Activated CD4-positive, alpha-beta T cell treated with anti-CD3 and anti-CD28 coated beads for 36 hours (primary cell): Measurements from ENCODE around the gene APOL4. TPM values are rescaled to one million over a fixed set of nuclear protein-coding genes. Genes with fewer than 3 reads are reported as not detected.
"Not testable (repeated sequence)": the region's sequence is repeated elsewhere in the genome, so short reads cannot be mapped to it uniquely, and the experiment has no call there.

ENCODE experiments used
- ATAC-seq: fragments of 200-7000 bp; cut with Tn5 transposase; one replicate; pipeline ENCODE4 v1.10.0; 2021; ENCODE audit warnings: mild to moderate bottlenecking, moderate library complexity
- CTCF ChIA-PET: fragments of 350-600 bp; sonication (Branson Sonifier 250); formaldehyde crosslinking; loops from one replicate; lab custom pipeline; 2021; ENCODE audit warnings: antibody characterized with exemption; lab: Charles Lee
- POLR2A ChIA-PET: fragments of 350-600 bp; sonication (Branson Sonifier 250); formaldehyde crosslinking; loops from one replicate; lab custom pipeline; 2021; ENCODE audit warnings: antibody characterized with exemption, inconsistent platforms; lab: Charles Lee
- DNase-seq: peaks from one replicate; pipeline ENCODE4 v3.0.0-alpha.2; 2020
- H3K27ac Mint-ChIP-seq: one replicate; pipeline ENCODE4 v1.8.0; 2021; ENCODE audit warnings: mixed read lengths
- H3K27me3 Mint-ChIP-seq: one replicate; pipeline ENCODE4 v1.8.0; 2021; ENCODE audit warnings: mixed read lengths
- H3K36me3 Mint-ChIP-seq: one replicate; pipeline ENCODE4 v1.8.0; 2021; ENCODE audit warnings: low read depth, mixed read lengths
- H3K4me1 Mint-ChIP-seq: one replicate; pipeline ENCODE4 v1.8.0; 2021; ENCODE audit warnings: mixed read lengths
- H3K4me3 Mint-ChIP-seq: one replicate; pipeline ENCODE4 v1.8.0; 2021; ENCODE audit warnings: mild to moderate bottlenecking, moderate library complexity, mixed read lengths
- H3K9me3 Mint-ChIP-seq: one replicate; pipeline ENCODE4 v1.8.0; 2021; ENCODE audit warnings: low read depth, mixed read lengths
- intact Hi-C, 2 experiments: fragments of 100-400 bp; cut with DNase I in 1 of 2; cut with micrococcal nuclease in 1 of 2; formaldehyde crosslinking; loops; one replicate each; pipeline versions ENCODE4 v1.14.2 to v1.15.1; 2022 to 2024; cut with DNase I, micrococcal nuclease
- total RNA-seq, 2 experiments: library from RNA; stranded (reverse); gene quantifications; one replicate each; pipeline ENCODE4 v1.2.3, GENCODE V29; 2021

Gene APOL4
- total RNA-seq, 2 experiments from 2014 or later, result 0.16 to 0.21 TPM

DNA sequence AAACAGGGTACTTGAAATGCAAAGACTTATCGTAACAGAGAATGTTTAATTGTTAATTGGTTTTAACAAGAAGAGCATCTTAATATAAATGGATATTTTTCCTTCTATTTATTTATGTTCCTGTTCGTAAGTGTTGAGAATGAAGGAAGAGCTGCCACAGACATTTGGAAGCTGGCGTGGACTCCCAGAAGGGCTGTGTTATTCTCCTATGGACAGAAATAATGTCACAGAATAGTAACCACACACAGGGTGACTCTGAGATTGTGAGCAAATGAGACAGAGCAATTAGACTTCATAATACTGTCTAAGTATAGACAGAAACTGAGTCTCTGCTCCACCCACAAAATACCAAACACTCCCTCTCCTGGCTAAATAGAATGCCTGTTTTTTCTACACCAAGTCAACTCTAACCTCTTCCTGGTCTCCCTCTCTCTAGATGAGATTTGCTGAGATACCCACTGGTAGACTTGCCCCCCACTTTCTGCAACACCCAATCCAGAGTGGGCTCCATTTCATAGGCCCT lies 47.1 kb downstream of the APOL4 start:
- intact Hi-C loops, result no loop called here
- Mint-ChIP-seq H3K27me3 (no peaks in the 10 kb centered on the region), H3K4me1 (peaks cover 90% of the 10 kb centered on the region), H3K27ac (peak overlapping the region; percentile 99), H3K4me3 (no peak overlapping the region), H3K36me3 (peaks cover 37% of the 10 kb centered on the region), H3K9me3 (no peaks in the 10 kb centered on the region)
- ATAC-seq (no peak), DNase-seq (no peak)
- POLR2A ChIA-PET, result no interaction called here
- CTCF ChIA-PET, result interaction anchor here (0.9 to 1.5 kb wide), 2 partner anchors 30 to 54 kb away, joined by 3 to 4 read pairs; no protein-coding TSS in a partner anchor

DNA sequence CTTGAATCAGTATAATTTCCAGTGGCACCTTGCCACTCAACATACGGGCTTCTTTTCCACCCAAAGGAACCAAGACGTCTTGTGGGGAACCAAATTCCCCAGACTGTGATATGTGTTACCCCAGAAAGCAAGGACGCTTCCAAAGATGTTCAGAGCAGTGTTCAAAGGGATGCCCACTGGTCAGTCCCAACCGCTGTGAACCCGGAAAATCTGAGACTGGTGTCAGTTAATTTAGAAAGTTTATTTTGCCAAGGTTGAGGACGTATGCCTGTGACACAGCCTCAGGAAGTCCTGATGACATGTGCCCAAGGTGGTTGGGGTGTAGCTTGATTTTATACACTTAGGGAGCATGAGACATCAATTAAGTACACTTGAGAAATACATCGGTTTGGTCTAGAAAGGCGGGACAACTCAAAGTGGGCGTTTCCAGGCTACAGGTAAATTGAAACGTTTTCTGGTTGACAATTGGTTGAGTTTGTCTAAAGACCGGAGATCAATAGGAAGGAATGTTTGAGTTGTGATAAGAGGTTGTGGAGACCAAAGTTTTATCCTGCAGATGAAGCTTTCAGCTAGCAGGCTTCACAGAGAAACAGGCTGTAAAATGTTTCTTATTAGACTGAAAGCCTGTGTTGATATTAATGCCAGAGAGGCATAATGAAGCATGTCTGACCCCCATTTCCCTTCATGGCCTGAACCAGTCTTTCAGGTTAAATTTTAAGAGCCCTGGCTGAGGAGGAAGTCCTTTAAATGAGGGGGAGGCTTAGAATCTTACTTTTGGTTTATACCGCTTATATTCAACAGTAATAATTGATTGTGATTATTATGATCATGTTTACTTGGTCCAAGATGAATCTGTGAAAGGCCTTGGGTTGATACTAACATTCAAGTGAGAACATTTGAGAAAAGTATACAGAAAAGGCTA lies 47.8 kb downstream of the APOL4 start:
- Mint-ChIP-seq H3K27ac (peak overlapping the region; percentile 45), H3K4me1 (peaks cover 83% of the 10 kb centered on the region), H3K4me3 (no peak overlapping the region), H3K9me3 (no peaks in the 10 kb centered on the region), H3K27me3 (no peaks in the 10 kb centered on the region), H3K36me3 (peaks cover 37% of the 10 kb centered on the region)
- no peak for DNase-seq
- intact Hi-C loops, result no loop called here
- POLR2A ChIA-PET, result no interaction called here
- no peak for ATAC-seq
- CTCF ChIA-PET, result interaction anchor here (0.6 to 2.1 kb wide), 8 partner anchors 8 to 803 kb away, joined by 3 to 6 read pairs (median 3); no protein-coding TSS in a partner anchor

GRCh38 chr22:36152821-36153220 lies 48.8 kb downstream of the APOL4 start:
- intact Hi-C loops, H3K27me3 Mint-ChIP-seq, DNase-seq, H3K27ac Mint-ChIP-seq, H3K4me3 Mint-ChIP-seq, H3K9me3 Mint-ChIP-seq, ATAC-seq: not testable (repeated sequence)
- ChIA-PET CTCF (interaction anchor here (0.6 to 2.1 kb wide), 8 partner anchors 9 to 100 kb away, joined by 3 to 6 read pairs (median 3); partner anchors contain the start of gene APOL1), POLR2A (interaction anchor here (0.7 kb wide), 1 partner anchor 280 kb away, joined by 5 read pairs; no protein-coding TSS in a partner anchor)
- H3K4me1 Mint-ChIP-seq, result peaks cover 75% of the 10 kb centered on the region
- peaks cover 42% of the 10 kb centered on the region for H3K36me3 Mint-ChIP-seq

DNA sequence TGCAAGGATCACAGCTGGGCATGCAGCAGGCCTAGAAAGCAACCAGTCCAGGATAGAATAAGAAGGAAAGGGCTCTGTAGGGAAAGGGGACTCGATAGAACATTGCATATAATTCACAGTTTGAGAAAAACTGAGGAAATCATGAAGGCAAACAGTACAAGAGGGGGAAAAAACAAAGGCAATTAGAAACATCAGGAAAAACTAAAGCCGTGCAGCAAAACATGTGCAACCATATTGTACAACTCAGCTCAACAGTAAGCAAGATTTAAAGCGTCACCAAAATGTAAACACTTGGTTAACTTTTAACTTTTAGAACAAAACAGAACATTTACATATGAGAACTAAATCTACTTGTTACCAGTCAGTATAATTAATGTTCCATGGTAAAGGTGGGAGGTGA lies 49.5 kb downstream of the APOL4 start:
- H3K9me3 Mint-ChIP-seq, result no peaks in the 10 kb centered on the region
- CTCF ChIA-PET, result interaction anchor here (0.5 to 2.1 kb wide), 6 partner anchors 11 to 709 kb away, joined by 3 to 6 read pairs (median 4); partner anchors contain the start of gene APOL1
- no peaks in the 10 kb centered on the region for H3K27me3 Mint-ChIP-seq
- DNase-seq (no peak), ATAC-seq (no peak)
- intact Hi-C loops, result no loop called here
- peaks cover 37% of the 10 kb centered on the region for H3K36me3 Mint-ChIP-seq
- H3K4me3 Mint-ChIP-seq, result no peak overlapping the region
- POLR2A ChIA-PET, result interaction anchor here (0.5 kb wide), 1 partner anchor 263 kb away, joined by 4 read pairs; no protein-coding TSS in a partner anchor
- peaks cover 68% of the 10 kb centered on the region for H3K4me1 Mint-ChIP-seq
- peak overlapping the region; percentile 1 for H3K27ac Mint-ChIP-seq

- no peak overlapping the region for H3K4me3 Mint-ChIP-seq
- intact Hi-C loops, result no loop called here
- H3K9me3 Mint-ChIP-seq, result no peaks in the 10 kb centered on the region
- no peak for ATAC-seq
- peaks cover 58% of the 10 kb centered on the region for H3K4me1 Mint-ChIP-seq
- DNase-seq, result no peak
- POLR2A ChIA-PET, result no interaction called here
- H3K27me3 Mint-ChIP-seq, result no peaks in the 10 kb centered on the region
- peaks cover 30% of the 10 kb centered on the region for H3K36me3 Mint-ChIP-seq
- CTCF ChIA-PET, result interaction anchor here (0.5 to 1.1 kb wide), 3 partner anchors 84 to 718 kb away, joined by 3 read pairs; no protein-coding TSS in a partner anchor
- no peak overlapping the region for H3K27ac Mint-ChIP-seq
Observed at GRCh38 chr22:36151006-36151595, 50.5 kb downstream of the APOL4 start.

DNA sequence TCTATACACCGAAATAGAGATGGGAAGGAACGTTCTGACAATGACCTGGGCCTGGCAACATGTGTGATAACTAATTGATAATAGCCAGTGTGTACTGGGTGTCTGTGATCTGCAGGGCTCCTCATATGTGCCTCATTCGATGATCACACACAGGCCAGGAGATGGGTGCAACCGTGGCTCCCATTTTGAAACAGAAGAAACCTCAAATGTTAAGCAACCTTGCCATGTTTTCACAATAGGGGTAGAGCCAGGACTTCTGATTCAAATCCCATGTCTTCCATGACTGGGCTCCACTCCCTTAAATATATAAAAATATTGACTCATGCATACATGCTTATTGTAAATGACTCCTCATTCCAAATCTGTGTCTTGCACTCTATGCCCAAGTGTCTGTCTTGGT lies 52.2 kb downstream of the APOL4 start:
- H3K4me1 Mint-ChIP-seq, result peaks cover 41% of the 10 kb centered on the region
- ChIA-PET POLR2A (no interaction called here), CTCF (interaction anchor here (1.2 kb wide), 1 partner anchor 25 kb away, joined by 3 read pairs; no protein-coding TSS in a partner anchor)
- intact Hi-C loops, result loop anchor here in 1 of 2 experiments (5.0 kb wide), 1 partner anchor 88 kb away; the partner anchor contains the start of gene APOL2
- H3K36me3 Mint-ChIP-seq, result peaks cover 24% of the 10 kb centered on the region
- no peaks in the 10 kb centered on the region for H3K27me3 Mint-ChIP-seq
- no peak overlapping the region for H3K27ac Mint-ChIP-seq
- no peaks in the 10 kb centered on the region for H3K9me3 Mint-ChIP-seq
- ATAC-seq, result no peak
- no peak overlapping the region for H3K4me3 Mint-ChIP-seq
- DNase-seq, result no peak

DNA sequence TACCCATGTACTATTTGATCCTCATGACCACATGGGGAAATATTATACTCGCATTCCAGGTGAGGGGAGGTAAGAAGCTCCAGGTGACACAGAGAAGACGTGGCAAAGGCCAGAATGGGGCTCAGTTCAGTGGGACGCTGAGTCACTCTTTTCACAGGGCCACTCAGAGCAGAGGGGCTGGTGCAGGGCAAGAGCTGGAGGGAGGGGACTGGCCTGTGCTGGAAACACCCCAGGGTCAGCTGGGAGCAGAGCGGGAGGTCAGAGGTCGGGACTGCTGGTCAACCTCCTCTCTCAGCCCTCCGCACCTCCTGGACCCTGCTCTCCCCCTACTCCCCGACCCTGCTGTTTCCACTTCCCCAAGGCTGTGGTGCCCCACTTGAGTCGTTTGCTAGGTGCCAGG lies 53.2 kb downstream of the APOL4 start:
- Mint-ChIP-seq H3K36me3 (peaks cover 29% of the 10 kb centered on the region), H3K27ac (peak overlapping the region; percentile 17), H3K4me3 (no peak overlapping the region), H3K4me1 (peaks cover 33% of the 10 kb centered on the region), H3K27me3 (no peaks in the 10 kb centered on the region), H3K9me3 (no peaks in the 10 kb centered on the region)
- intact Hi-C loops, result loop anchor here in 1 of 2 experiments (5.0 kb wide), 1 partner anchor 89 kb away; the partner anchor contains the start of gene APOL2
- DNase-seq, result no peak
- CTCF ChIA-PET, result interaction anchor here (1.2 to 1.4 kb wide), 3 partner anchors 12 to 32 kb away, joined by 3 to 5 read pairs (median 4); no protein-coding TSS in a partner anchor
- no peak for ATAC-seq
- POLR2A ChIA-PET, result no interaction called here

- no peaks in the 10 kb centered on the region for H3K9me3 Mint-ChIP-seq
- ChIA-PET CTCF (interaction anchor here (1.0 to 1.4 kb wide), 2 partner anchors 33 to 34 kb away, joined by 3 to 4 read pairs; no protein-coding TSS in a partner anchor), POLR2A (no interaction called here)
- H3K4me3 Mint-ChIP-seq, result no peak overlapping the region
- intact Hi-C loops, result loop anchor here in 1 of 2 experiments (5.0 kb wide), 1 partner anchor 90 kb away; the partner anchor contains the start of gene APOL2
- DNase-seq, result no peak
- ATAC-seq, result no peak
- no peak overlapping the region for H3K27ac Mint-ChIP-seq
- H3K36me3 Mint-ChIP-seq, result peaks cover 34% of the 10 kb centered on the region
- no peaks in the 10 kb centered on the region for H3K27me3 Mint-ChIP-seq
- peaks cover 29% of the 10 kb centered on the region for H3K4me1 Mint-ChIP-seq
Observed at GRCh38 chr22:36147196-36147791, 54.3 kb downstream of the APOL4 start.

- Mint-ChIP-seq H3K36me3 (peaks cover 27% of the 10 kb centered on the region), H3K4me1 (peaks cover 20% of the 10 kb centered on the region), H3K9me3 (no peaks in the 10 kb centered on the region), H3K27me3 (no peaks in the 10 kb centered on the region), H3K4me3 (no peak overlapping the region), H3K27ac (no peak overlapping the region)
- DNase-seq (no peak), ATAC-seq (no peak)
- ChIA-PET POLR2A (no interaction called here), CTCF (interaction anchor here (2.8 kb wide), 1 partner anchor 32 kb away, joined by 15 read pairs; no protein-coding TSS in a partner anchor)
- intact Hi-C loops, result loop anchor here (1.0 to 5.0 kb wide), 3 partner anchors 34 to 91 kb away; partner anchors contain the start of gene APOL2 (in 1 of the 2)
Observed at GRCh38 chr22:36145881-36146280, 55.7 kb downstream of the APOL4 start.

DNA sequence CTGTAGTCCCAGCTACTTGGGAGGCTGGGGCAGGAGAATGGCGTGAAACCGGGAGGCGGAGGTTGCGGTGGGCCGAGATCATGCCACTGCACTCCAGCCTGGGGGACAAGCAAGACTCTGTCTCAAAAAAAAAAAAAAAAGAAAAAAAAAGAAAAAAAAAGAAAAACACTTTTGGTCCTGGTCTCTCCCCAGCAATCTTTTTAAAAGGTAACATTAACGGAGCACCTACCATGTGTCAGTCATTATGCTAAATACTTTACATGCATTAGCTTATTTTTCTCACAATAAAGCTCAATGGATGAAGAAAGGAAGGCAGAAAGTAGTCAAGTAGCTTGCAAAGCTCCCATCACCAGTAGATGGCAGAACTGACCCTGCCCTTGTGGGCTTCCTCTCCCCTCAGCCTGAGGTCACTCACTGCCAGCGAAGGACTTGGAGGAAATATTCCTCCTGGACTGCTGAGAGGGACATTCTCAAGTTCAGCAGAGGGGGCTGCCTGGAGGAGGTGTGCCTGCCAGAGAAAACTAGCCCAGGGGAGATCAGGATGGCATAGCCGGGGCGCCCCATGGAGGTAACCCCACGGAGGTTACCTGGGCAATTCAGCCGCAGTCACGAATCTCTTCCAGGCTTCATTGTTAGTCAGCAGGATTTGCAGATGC lies 56.6 kb downstream of the APOL4 start:
- no peak overlapping the region for H3K27ac Mint-ChIP-seq

More for the DNA sequence above, 56.6 kb downstream of the APOL4 start:
- peak; percentile 57 for DNase-seq
- no peak overlapping the region for H3K4me3 Mint-ChIP-seq
- no peaks in the 10 kb centered on the region for H3K9me3 Mint-ChIP-seq
- H3K27me3 Mint-ChIP-seq, result no peaks in the 10 kb centered on the region
- H3K36me3 Mint-ChIP-seq, result peaks cover 24% of the 10 kb centered on the region
- CTCF ChIA-PET, result interaction anchor here (0.9 to 2.8 kb wide), 5 partner anchors 12 to 133 kb away, joined by 3 to 15 read pairs (median 4); no protein-coding TSS in a partner anchor
- ATAC-seq, result peak; percentile 76
- intact Hi-C loops, result loop anchor here (1.0 to 5.0 kb wide), 3 partner anchors 35 to 92 kb away; partner anchors contain the start of gene APOL2 (in 1 of the 2)
- H3K4me1 Mint-ChIP-seq, result peaks cover 13% of the 10 kb centered on the region
- POLR2A ChIA-PET, result interaction anchor here (0.7 kb wide), 1 partner anchor 14 kb away, joined by 3 read pairs; no protein-coding TSS in a partner anchor
